ENCODE results near the gene P3H1.

The P3H1 gene

DNA sequence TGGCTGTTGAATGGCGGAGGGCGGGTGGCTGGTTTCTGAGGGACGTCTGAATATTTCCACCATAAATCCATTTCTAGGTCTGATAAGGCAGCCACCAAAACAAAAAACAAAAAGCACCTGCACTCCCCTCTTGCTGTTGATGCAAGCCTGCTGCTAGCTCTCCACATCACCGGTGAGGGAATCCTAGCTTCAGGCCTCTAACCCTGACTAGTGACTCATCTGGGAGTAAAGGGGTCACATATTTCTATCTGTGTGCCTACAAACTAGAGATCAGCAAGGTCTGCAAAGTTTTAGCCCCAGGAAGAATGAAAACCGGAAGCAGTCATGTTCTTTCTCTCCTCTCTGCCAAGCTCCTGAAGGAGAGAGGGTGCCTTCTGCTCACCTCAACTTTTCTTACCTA is 39.8 kb upstream of the P3H1 start:
- Histone ChIP-seq H3K27ac (replicated peaks) (no peak overlapping the region), H3K4me3 (replicated peaks; ENCODE audit: insufficient read depth, low read length) (no peak overlapping the region), H3K27me3 (ENCODE audit: insufficient read depth, poor library complexity, severe bottlenecking) (no peaks in the 10 kb centered on the region)
- no peak for DNase-seq (ENCODE audit: low read depth in 1 of 2, low spot score in 1 of 2)
- TF ChIP-seq, protein P1, sequence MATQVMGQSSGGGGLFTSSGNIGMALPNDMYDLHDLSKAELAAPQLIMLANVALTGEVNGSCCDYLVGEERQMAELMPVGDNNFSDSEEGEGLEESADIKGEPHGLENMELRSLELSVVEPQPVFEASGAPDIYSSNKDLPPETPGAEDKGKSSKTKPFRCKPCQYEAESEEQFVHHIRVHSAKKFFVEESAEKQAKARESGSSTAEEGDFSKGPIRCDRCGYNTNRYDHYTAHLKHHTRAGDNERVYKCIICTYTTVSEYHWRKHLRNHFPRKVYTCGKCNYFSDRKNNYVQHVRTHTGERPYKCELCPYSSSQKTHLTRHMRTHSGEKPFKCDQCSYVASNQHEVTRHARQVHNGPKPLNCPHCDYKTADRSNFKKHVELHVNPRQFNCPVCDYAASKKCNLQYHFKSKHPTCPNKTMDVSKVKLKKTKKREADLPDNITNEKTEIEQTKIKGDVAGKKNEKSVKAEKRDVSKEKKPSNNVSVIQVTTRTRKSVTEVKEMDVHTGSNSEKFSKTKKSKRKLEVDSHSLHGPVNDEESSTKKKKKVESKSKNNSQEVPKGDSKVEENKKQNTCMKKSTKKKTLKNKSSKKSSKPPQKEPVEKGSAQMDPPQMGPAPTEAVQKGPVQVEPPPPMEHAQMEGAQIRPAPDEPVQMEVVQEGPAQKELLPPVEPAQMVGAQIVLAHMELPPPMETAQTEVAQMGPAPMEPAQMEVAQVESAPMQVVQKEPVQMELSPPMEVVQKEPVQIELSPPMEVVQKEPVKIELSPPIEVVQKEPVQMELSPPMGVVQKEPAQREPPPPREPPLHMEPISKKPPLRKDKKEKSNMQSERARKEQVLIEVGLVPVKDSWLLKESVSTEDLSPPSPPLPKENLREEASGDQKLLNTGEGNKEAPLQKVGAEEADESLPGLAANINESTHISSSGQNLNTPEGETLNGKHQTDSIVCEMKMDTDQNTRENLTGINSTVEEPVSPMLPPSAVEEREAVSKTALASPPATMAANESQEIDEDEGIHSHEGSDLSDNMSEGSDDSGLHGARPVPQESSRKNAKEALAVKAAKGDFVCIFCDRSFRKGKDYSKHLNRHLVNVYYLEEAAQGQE (IDR thresholded peaks at IDR 0.05; ENCODE audit: insufficient replicate concordance, low read depth), result no peak
- TF ChIP-seq POLR2AphosphoS5 (IDR thresholded peaks at IDR 0.05; ENCODE audit: low read depth) (no peak), SPI1 (IDR thresholded peaks at IDR 0.05; ENCODE audit: borderline replicate concordance, low read depth) (no peak), GABPA (IDR thresholded peaks at IDR 0.05; ENCODE audit: low read depth) (no peak)
- TF ChIP-seq, protein P2, sequence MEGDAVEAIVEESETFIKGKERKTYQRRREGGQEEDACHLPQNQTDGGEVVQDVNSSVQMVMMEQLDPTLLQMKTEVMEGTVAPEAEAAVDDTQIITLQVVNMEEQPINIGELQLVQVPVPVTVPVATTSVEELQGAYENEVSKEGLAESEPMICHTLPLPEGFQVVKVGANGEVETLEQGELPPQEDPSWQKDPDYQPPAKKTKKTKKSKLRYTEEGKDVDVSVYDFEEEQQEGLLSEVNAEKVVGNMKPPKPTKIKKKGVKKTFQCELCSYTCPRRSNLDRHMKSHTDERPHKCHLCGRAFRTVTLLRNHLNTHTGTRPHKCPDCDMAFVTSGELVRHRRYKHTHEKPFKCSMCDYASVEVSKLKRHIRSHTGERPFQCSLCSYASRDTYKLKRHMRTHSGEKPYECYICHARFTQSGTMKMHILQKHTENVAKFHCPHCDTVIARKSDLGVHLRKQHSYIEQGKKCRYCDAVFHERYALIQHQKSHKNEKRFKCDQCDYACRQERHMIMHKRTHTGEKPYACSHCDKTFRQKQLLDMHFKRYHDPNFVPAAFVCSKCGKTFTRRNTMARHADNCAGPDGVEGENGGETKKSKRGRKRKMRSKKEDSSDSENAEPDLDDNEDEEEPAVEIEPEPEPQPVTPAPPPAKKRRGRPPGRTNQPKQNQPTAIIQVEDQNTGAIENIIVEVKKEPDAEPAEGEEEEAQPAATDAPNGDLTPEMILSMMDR (IDR thresholded peaks at IDR 0.05; ENCODE audit: insufficient read depth, low read length), result no peak

DNA sequence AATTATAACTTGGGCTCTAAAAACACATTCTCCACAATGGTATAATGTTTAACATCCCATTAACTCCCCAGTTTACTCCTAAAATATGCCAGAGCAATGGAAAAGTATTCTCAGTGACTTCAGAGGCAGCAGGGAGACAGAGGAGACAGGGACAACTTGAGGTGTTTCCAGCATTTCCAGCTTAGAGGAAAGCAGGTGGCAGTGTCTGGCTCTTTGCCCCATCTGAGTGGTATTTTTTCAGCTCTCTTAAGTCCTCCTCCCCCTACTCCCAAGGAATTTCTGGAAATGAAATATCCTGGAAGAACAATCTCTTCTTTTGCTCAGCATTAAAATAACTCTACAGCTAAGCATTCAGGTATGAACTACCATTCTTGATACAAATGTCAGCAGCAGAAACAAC is 39.3 kb upstream of the P3H1 start:
- DNase-seq (ENCODE audit: low read depth in 1 of 2, low spot score in 1 of 2), result no peak
- Histone ChIP-seq H3K27ac (replicated peaks) (no peak overlapping the region), H3K4me3 (replicated peaks; ENCODE audit: insufficient read depth, low read length) (no peak overlapping the region), H3K27me3 (ENCODE audit: insufficient read depth, poor library complexity, severe bottlenecking) (no peaks in the 10 kb centered on the region)
- TF ChIP-seq SPI1 (IDR thresholded peaks at IDR 0.05; ENCODE audit: borderline replicate concordance, low read depth), result no peak
- no peak for TF ChIP-seq GABPA (IDR thresholded peaks at IDR 0.05; ENCODE audit: low read depth)
- TF ChIP-seq POLR2AphosphoS5 (IDR thresholded peaks at IDR 0.05; ENCODE audit: low read depth), result no peak

DNA sequence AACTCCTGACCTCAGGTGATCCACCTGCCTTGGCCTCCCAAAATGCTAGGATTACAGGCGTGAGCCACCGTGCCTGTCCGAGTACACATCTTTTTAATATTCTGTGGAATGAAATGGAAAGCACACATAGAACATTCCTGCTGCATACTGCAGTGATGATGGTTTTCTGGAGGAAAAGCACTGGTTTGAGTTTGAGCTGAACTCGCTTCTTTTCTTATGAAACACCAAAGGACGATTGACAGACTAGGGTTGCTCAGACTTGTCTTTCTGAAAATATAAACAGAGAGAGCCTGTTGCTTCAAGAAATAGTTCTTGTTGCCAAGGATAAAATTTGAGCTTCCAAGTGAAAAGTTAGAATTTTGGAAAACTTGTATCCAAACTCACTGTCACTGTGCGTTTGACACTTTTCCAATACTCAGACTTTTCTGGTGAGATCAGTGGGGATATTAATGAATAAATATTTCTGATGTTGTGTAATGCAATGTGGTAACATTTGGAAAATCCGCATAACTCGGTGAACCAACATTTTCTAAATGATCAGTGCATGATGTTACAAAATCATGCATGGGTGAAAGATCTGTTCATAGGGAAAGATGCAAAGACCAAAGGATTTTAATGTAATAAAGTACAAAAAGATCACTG is 35.1 kb upstream of the P3H1 start:
- no peak for TF ChIP-seq POLR2AphosphoS5 (IDR thresholded peaks at IDR 0.05; ENCODE audit: low read depth)
- no peak for TF ChIP-seq SPI1 (IDR thresholded peaks at IDR 0.05; ENCODE audit: borderline replicate concordance, low read depth)
- TF ChIP-seq, protein P1 (IDR thresholded peaks at IDR 0.05; ENCODE audit: insufficient replicate concordance, low read depth), result no peak
- no peak for TF ChIP-seq GABPA (IDR thresholded peaks at IDR 0.05; ENCODE audit: low read depth)
- TF ChIP-seq, protein P2 (IDR thresholded peaks at IDR 0.05; ENCODE audit: insufficient read depth, low read length), result no peak
- no peak overlapping the region for H3K27ac ChIP-seq (replicated peaks)

DNA sequence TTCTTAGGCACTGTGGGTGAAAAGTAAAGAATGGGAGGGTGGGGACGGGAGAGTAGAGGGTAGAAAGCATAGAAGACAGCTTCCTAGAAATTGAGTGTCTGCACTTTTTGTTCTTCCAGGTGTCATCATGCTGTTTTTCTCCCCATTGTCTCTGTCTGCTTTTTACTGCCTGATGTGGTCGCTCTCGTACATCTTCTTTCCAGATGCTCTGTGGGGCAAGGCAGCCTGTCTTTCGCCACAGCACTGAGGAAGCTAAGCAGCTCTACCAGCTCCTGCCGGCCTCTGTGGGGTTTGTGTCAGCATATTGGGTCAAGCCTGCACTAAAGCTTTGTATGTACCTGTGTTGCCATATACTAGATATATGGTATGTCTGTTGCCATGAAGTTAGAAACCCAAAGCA is 31.2 kb upstream of the P3H1 start:
- TF ChIP-seq, protein P1 (IDR thresholded peaks at IDR 0.05; ENCODE audit: insufficient replicate concordance, low read depth), result no peak
- no peak for TF ChIP-seq SPI1 (IDR thresholded peaks at IDR 0.05; ENCODE audit: borderline replicate concordance, low read depth)
- TF ChIP-seq GABPA (IDR thresholded peaks at IDR 0.05; ENCODE audit: low read depth), result no peak
- TF ChIP-seq, protein P2 (IDR thresholded peaks at IDR 0.05; ENCODE audit: insufficient read depth, low read length), result no peak
- TF ChIP-seq POLR2AphosphoS5 (IDR thresholded peaks at IDR 0.05; ENCODE audit: low read depth), result no peak
- no peak overlapping the region for H3K4me3 ChIP-seq (replicated peaks; ENCODE audit: insufficient read depth, low read length)
- H3K27ac ChIP-seq (replicated peaks), result no peak overlapping the region
- H3K27me3 ChIP-seq (ENCODE audit: insufficient read depth, poor library complexity, severe bottlenecking), result no peaks in the 10 kb centered on the region
- no peak for DNase-seq (ENCODE audit: low read depth in 1 of 2, low spot score in 1 of 2)

More for the DNA sequence above, 35.1 kb upstream of the P3H1 start:
- no peak overlapping the region for H3K4me3 ChIP-seq (replicated peaks; ENCODE audit: insufficient read depth, low read length)
- no peak for DNase-seq (ENCODE audit: low read depth in 1 of 2, low spot score in 1 of 2)
- H3K27me3 ChIP-seq (ENCODE audit: insufficient read depth, poor library complexity, severe bottlenecking), result no peaks in the 10 kb centered on the region
